Fibroblast of the aortic adventitia (primary cell): ENCODE data around the gene CFAP65. TPM values are rescaled to one million over a fixed set of nuclear protein-coding genes. Genes with fewer than 3 reads are reported as not detected.

Experiments
- DNase-seq: peaks from one replicate; pipeline ENCODE4 v3.0.0-alpha.2; 2010; ENCODE audit warnings: low read depth
- H3K4me3 ChIP-seq: 2 replicates; pipeline ENCODE4 v1.5.1; 2011; ENCODE audit warnings: low read depth, mild to moderate bottlenecking, control low read depth, low read length, moderate library complexity
- total RNA-seq: library from RNA; depleted of rRNA; stranded (reverse); fragments of >200 nt; gene quantifications from 2 replicates; pipeline ENCODE4 v1.2.3, GENCODE V29; 2012; ENCODE audit warnings: low replicate concordance
- TF ChIP-seq, protein P1 (sequence below): IDR thresholded peaks from 2 replicates; pipeline ENCODE4 v1.5.1; 2011; ENCODE audit warnings: mild to moderate bottlenecking, low read length, control low read depth, inconsistent platforms; ENCODE audit not compliant: insufficient read depth

Gene CFAP65
- total RNA-seq, 1 donor = not detected

- TF ChIP-seq, protein P1, sequence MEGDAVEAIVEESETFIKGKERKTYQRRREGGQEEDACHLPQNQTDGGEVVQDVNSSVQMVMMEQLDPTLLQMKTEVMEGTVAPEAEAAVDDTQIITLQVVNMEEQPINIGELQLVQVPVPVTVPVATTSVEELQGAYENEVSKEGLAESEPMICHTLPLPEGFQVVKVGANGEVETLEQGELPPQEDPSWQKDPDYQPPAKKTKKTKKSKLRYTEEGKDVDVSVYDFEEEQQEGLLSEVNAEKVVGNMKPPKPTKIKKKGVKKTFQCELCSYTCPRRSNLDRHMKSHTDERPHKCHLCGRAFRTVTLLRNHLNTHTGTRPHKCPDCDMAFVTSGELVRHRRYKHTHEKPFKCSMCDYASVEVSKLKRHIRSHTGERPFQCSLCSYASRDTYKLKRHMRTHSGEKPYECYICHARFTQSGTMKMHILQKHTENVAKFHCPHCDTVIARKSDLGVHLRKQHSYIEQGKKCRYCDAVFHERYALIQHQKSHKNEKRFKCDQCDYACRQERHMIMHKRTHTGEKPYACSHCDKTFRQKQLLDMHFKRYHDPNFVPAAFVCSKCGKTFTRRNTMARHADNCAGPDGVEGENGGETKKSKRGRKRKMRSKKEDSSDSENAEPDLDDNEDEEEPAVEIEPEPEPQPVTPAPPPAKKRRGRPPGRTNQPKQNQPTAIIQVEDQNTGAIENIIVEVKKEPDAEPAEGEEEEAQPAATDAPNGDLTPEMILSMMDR = no peak
- DNase-seq = no peak
- H3K4me3 ChIP-seq = no peak overlapping the region
Measured at GRCh38 chr2:219084791-219085190, 43.5 kb upstream of the CFAP65 start.

- H3K4me3 ChIP-seq = no peak overlapping the region
- DNase-seq = peak; percentile 42
Measured at GRCh38 chr2:219082332-219082958, 41.1 kb upstream of the CFAP65 start.

DNA sequence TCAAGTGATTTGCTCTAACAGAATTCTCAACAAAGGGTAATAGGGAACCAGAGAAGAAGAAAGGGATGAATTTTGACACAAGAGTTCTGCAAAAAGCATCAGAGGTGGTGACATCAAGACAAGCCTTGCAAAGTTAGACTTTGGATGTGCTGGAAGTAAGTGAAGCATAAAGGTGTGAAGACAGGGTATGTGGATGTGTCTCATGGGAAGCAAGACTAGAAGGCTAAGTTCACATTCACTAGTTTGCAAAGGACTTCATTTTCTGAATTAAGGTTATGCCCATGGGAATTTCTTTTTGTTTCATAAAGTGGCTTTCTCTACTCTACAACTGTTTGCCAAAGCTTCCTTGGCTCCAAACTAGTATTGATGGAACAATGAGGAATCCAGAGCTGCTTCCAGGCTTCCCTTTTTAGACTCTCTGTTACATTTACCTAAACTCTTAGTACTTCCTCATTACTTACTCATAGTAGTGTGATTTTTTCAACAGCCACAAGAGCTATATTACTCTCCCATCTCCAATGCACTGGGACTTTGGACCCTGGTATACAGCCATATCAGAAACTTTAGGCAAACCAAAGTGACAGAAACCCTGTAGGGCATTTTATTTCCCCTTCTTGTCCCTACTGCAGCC, 40.5 kb upstream of the CFAP65 start:
- TF ChIP-seq, protein P1 = no peak
- DNase-seq = peak; percentile 10
- no peak overlapping the region for H3K4me3 ChIP-seq

More at GRCh38 chr2:219082332-219082958, 41.1 kb upstream of the CFAP65 start:
- TF ChIP-seq, protein P1 = no peak

- H3K4me3 ChIP-seq = no peak overlapping the region
- TF ChIP-seq, protein P1 = no peak
- DNase-seq = no peak
Measured at GRCh38 chr2:219081096-219081495, 39.8 kb upstream of the CFAP65 start.

- peak; percentile 42 for DNase-seq
- TF ChIP-seq, protein P1 = no peak
- H3K4me3 ChIP-seq = no peak overlapping the region
Measured at GRCh38 chr2:219079417-219079816, 38.1 kb upstream of the CFAP65 start.

GRCh38 chr2:219078951-219079350, 37.6 kb upstream of the CFAP65 start:
- TF ChIP-seq, protein P1 = no peak
- no peak for DNase-seq
- no peak overlapping the region for H3K4me3 ChIP-seq

DNA sequence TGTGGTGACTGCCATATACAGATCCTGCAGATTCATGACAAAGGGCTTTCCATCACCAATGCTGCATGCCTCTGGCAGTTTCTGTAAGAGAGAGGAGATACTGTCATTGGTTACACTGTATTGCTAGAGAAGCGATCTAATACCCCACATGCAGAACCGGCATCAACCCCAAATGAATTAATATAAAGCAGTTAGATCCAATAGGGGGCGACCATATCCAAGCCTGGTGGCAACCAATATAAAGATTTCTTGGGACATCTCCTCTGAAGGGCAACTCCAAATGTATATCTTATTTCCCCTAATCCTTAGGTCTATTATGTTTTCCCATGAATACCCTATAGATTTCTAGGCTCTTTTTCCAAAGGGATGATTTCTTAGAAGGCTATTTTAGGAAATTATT, 36.8 kb upstream of the CFAP65 start:
- DNase-seq = no peak
- TF ChIP-seq, protein P1 = no peak
- no peak overlapping the region for H3K4me3 ChIP-seq
